Measurements from ENCODE around the gene CELSR2.

DNA sequence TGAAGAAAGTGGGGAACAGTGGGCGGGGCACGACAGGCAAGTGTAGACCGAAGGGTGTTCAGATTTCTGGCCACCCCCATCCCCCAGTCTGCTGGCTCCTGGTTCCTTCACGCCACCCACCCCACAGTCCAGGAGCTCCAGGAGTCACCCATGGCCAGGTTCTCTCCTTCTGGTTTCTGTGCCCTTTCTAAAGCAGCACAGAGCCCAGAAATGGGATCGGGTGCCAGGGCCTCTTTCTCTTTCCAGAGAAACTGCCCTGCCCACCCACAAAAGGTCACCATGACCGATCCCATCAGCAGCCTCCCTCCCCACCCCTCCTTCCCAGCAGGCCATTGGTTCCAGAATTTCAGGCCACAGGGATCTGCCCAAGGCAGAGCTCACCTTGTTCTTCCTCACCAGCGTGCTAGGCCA is 3.2 kb upstream of the CELSR2 start:
- TF ChIP-seq, protein P1, sequence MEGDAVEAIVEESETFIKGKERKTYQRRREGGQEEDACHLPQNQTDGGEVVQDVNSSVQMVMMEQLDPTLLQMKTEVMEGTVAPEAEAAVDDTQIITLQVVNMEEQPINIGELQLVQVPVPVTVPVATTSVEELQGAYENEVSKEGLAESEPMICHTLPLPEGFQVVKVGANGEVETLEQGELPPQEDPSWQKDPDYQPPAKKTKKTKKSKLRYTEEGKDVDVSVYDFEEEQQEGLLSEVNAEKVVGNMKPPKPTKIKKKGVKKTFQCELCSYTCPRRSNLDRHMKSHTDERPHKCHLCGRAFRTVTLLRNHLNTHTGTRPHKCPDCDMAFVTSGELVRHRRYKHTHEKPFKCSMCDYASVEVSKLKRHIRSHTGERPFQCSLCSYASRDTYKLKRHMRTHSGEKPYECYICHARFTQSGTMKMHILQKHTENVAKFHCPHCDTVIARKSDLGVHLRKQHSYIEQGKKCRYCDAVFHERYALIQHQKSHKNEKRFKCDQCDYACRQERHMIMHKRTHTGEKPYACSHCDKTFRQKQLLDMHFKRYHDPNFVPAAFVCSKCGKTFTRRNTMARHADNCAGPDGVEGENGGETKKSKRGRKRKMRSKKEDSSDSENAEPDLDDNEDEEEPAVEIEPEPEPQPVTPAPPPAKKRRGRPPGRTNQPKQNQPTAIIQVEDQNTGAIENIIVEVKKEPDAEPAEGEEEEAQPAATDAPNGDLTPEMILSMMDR (IDR thresholded peaks at IDR 0.05; ENCODE audit: control extremely low read depth in 1 of 3, insufficient read depth in 1 of 3, low read depth in 1 of 3, low read length in 3 of 3), result no peak
- no peak for TF ChIP-seq ZNF274 (IDR thresholded peaks at IDR 0.05; ENCODE audit: borderline replicate concordance, extremely low read depth, low read length)
- no peak for TF ChIP-seq SIN3A (conservative IDR thresholded peaks at IDR 0.05 in 1 of 2, IDR thresholded peaks at IDR 0.05 in 1 of 2; ENCODE audit: low read depth in 1 of 2, low read length in 2 of 2)

All from H1 (cell line).